Suprapubic skin (tissue), 3 donors: ENCODE results near the gene LDLRAD4.

Experiments used
- EP300 ChIP-seq: sonication (generic); formaldehyde crosslinking; IDR thresholded peaks from one replicate; pipeline ENCODE4 v1.6.1; 2017; ENCODE audit warnings: antibody characterized with exemption
- TF ChIP-seq, protein P1 (sequence below), 2 donors: fragments of 200-600 bp in 1 of 2; fragments of 450-650 bp in 1 of 2; sonication (generic) in 1 of 2; IDR thresholded peaks; one replicate each; pipeline ENCODE4 v1.5.1; 2016 to 2019; ENCODE audit warnings: antibody characterized with exemption in 2 of 2, mild to moderate bottlenecking in 1 of 2, moderate library complexity in 1 of 2

GRCh38 chr18:13323186-13323585 lies 104.6 kb downstream of the LDLRAD4 start:
- TF ChIP-seq, protein P1, sequence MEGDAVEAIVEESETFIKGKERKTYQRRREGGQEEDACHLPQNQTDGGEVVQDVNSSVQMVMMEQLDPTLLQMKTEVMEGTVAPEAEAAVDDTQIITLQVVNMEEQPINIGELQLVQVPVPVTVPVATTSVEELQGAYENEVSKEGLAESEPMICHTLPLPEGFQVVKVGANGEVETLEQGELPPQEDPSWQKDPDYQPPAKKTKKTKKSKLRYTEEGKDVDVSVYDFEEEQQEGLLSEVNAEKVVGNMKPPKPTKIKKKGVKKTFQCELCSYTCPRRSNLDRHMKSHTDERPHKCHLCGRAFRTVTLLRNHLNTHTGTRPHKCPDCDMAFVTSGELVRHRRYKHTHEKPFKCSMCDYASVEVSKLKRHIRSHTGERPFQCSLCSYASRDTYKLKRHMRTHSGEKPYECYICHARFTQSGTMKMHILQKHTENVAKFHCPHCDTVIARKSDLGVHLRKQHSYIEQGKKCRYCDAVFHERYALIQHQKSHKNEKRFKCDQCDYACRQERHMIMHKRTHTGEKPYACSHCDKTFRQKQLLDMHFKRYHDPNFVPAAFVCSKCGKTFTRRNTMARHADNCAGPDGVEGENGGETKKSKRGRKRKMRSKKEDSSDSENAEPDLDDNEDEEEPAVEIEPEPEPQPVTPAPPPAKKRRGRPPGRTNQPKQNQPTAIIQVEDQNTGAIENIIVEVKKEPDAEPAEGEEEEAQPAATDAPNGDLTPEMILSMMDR (IDR thresholded peaks at IDR 0.05) = no peak
- no peak for TF ChIP-seq EP300
